HG03108 (cell line): ENCODE data around the gene NCAPD3.
"Not testable (repeated sequence)": the region's sequence is repeated elsewhere in the genome, so short reads cannot be mapped to it uniquely, and the experiment has no call there.

ENCODE experiments used
- ATAC-seq: cut with Tn5 transposase; IDR thresholded peaks from one replicate; pipeline ENCODE4 v1.9.1; 2021; ENCODE audit warnings: moderate library complexity; ENCODE audit not compliant: unreplicated experiment

The NCAPD3 gene

DNA sequence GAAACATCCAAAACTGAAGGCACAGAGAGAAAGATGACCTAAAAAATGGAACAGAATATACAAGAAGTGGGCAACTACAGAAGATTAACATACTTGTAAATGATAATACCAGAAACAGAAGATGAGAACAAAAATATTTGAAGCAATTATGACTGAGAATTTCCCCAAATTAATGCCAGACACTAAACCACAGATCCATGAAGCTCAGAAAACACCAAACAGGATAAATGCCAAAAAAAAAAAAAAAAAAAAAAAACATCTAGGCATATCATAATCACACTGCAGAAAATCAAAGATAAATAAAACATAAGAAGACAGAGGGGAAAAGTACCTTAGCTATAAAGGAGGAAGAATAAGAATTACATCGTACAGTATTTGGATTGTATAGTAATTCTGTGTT is 89.6 kb downstream of the NCAPD3 start:
- no peak for ATAC-seq

DNA sequence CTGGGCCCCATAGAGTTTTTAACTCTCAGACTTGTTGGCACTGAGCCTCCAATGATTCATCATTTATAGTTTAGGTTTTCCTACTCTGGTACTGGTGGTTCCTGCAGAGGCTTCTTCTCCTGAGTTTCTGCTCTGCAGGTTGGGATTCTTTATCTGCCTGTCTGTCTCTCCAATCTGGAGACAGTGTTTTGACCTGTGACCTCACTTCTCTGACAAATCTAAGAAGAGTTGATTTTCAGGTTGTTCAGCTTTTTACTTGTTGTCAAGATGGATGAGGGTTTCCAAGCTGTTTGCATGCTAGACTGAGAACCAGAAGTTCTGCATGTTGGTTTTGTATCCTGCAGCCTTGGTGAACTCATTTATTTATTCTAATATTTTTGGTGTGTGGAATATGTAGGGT is 91.0 kb downstream of the NCAPD3 start:
- ATAC-seq, result no peak

DNA sequence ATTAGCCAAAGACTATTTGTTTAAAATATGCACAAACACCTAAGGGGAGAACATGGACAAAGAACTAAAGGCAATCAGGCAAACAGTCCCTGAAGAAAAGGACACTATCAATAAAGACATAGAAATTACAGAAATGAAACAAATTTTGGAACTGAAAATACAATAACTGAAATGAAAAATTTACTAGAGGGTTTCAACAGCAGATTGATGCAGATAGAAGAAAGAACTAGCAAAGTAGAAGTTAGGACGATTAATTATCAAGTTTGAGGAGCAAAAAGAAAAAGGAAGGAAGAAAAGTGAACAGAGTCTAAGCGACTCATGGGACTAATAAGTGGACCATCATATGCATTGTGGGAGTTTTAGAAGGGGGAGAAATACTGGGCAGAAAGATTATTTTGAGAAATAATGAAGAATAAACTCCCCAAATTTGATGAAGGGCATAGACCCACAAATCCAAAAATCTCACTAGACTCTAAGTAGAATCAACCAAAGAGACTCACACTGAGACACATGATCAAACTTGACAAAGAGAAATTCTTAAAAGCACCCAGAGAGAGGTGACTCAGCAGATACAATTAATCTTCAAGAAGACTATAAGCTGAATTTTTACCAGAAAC is 92.0 kb downstream of the NCAPD3 start:
- no peak for ATAC-seq

DNA sequence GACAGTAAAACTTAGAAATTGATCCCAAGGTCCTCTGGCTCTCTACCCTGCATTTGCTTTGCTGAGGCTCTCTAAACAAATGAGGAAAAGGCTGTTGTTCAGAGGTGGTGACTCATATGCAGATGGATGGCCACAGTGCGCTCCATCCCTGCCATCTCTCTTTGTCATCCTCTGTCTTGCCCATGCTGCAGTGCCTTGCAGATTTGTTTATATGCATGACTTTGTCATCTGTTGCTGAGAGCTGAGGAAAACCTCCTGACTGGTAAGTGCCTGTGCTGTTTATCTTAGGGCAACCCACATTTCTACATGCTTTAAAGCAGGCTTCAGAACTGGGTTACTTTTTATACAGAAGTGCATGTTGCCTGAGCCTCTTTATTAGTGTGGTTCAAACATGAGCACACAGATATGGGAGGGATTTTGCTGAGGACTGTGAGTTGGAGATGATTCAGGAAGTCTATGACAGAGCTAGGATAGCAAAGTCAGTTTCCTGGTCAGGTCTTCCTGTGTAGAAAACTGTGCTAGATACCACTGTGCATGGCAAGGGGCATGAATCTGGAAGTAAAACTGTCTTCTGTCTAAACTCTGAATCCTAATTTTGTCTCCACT is 97.4 kb downstream of the NCAPD3 start:
- no peak for ATAC-seq

DNA sequence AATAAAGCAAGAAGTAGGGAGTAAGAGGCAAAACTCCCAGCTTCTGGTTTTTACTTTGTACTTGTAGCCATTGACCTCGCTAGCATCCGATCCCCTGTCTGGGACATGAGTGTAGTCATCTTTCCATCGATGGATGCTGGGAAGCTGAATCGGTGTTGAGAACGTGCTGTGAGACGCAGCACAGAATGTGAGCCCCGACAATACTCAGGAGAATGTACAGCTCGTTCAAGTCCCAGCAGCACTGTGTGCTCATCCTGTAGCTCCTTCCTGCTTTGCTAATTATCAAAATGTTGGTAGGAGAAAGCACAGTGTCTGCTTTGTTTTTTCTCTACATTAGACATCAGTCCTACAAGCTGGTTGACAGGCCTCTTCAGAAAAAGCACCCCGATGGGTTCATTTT is 98.3 kb downstream of the NCAPD3 start:
- no peak for ATAC-seq

DNA sequence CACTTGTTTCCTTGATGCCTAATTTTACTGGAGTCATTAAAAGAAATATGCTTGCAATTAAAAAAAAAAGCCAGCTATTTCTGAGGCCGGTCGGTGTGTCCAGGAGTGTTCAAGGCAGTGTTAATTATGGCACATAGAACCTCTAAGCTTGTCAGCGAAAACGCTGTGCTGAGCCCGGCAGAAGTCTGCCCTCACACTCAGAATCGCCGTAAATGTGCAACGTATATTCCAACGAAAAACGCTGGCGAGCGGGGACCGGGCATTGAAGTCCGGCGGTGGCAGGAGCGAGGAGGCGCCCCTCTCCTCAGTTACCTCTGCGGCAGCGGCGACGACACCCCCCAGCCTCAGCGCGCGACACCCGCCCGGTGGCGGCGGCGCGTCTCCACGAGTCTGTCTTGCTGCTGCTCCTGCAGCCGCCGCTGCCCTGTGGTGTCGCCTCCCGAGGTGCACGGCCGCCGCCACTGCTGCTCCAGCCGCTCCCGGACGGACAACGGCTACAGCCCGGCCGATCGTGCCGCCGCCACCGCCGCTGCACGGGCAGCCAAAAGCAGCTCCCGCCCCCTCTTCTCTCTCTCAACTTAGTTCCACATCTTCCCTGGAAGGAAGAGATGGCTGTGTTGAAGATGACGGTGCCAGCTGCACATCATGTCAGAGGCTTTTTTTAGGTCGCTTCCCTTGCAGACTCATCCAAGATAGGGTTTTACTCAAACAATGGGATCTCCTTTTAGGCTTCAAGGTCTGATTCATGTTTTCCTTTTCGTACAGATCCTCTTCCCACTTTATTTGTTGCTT is 98.9 kb downstream of the NCAPD3 start:
- no peak for ATAC-seq

DNA sequence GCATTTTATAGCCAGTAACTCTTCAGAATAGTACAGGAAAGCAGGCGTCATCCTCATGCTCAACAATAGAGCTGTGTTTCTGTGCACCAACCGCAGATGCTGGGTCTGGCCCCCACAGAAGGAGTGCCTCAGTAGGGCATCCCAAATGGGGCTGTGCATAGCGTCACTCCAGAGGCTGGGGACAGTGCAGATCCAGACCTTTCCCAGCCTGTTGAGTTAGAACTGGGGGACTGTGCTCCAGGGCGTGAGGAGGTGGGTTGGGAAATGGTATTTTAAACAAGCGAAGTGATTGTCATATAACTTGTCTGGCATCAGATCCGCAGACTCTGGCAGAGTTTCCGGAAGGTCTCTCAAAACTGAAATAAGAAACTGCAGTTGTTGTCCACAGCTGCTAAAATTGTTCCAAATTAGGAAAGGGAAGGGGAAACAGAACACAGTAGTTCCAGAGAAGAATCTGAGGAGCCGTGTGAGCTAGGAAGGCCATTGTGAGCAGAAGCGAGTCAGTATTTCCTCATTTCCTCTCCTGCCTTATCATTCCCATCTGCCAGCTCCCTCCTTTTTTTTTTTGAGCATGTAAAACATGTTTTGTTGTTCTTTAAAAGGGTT is 102.7 kb downstream of the NCAPD3 start:
- ATAC-seq, result no peak

DNA sequence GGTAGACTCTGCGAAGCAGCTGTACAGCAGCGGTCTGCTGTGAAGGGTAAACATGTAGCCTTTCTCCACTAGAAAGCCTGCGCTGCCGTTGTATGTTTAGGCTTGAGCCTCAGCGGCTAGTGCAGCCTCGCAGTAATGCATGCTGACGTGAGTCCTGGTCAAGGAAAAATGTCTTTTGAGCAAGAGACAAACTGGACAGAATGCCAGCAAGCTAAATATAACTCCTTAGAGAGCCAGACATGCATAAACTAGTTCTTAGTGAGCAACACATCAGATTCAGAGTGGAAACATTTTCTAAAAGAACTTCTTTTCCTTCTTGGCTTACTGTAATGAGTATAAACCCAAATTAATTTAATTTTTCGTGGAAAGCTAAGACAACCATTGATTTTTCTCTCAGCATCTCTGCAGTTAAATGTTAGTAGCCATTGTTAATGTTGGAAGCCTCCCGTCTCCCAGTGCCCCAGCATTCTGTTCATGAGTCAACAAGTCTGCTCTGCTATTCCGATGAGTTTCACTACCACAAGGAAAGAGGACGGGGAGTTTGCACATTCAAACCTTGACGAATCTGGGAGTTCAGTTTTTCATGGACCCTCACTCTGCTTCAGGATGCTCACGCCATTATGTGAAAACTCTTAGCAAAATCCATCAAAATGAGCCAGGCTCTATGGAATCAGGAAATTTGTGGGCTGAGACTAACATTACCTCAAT is 103.5 kb downstream of the NCAPD3 start:
- no peak for ATAC-seq

DNA sequence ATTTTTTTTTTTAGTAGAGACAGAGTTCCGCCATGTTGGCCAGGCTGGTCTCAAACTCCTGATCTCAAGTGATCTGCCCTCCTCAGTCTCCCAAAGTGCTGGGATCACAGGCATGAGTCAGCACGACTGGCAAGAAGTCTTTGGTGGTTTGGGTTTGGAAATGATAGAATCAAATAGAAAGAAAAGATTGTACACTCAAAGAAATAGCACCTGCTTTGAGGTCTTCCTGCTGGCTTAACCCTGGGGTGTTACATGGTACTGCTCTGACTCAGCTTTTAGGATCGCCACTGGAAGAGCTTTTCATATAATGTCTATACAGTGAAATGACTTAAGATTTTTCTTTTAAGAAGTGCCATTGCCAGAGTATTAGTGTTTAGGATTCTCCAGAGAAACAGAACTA is 104.7 kb downstream of the NCAPD3 start:
- no peak for ATAC-seq

DNA sequence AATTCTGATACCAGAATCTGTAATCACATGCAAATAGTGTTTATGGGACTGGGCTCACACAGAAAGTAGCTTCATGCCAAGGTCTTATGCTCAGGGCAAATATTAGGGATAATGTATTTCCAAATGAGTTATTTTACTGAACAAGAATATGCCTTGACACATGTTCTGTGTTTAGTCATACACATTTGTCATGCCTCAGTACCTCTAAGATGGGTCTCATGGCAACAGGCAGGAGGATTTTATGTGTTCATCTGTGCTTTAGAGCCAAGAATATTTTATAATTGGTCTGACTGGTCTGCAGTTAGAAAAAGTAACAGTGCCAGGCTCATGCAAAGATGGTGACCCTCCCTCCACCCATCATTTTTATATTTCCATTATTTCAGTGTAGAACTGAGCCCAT is 105.8 kb downstream of the NCAPD3 start:
- ATAC-seq, result no peak

DNA sequence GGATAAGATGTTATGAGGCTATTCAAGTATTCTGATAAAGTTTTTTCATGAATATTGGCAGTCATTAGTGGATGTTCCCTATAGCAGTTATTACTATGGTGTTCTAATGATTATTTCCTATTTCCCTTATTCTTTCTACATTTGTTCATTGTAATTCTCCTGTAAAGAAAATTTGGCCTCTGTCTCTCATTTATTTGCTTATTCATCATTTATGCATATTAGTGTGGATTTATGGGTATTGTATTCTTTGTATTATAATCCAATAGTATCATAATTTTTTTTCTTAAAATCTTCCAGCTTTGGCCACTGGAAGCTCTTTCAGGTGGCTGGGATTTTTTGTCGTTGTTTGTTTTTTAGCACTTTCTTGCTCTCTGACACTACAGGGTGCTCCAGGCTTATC is 107.6 kb downstream of the NCAPD3 start:
- no peak for ATAC-seq

DNA sequence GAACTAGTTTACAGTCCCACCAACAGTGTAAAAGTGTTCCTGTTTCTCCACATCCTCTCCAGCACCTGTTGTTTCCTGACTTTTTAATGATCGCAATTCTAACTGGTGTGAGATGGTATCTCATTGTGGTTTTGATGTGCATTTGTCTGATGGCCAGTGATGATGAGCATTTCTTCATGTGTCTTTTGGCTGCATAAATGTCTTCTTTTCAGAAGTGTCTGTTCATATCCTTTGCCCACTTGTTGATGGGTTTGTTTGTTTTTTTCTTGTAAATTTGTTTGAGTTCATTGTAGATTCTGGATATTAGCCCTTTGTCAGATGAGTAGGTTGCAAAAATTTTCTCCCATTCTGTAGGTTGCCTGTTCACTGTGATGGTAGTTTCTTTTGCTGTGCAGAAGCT is 110.0 kb downstream of the NCAPD3 start:
- ATAC-seq, result not testable (repeated sequence)

DNA sequence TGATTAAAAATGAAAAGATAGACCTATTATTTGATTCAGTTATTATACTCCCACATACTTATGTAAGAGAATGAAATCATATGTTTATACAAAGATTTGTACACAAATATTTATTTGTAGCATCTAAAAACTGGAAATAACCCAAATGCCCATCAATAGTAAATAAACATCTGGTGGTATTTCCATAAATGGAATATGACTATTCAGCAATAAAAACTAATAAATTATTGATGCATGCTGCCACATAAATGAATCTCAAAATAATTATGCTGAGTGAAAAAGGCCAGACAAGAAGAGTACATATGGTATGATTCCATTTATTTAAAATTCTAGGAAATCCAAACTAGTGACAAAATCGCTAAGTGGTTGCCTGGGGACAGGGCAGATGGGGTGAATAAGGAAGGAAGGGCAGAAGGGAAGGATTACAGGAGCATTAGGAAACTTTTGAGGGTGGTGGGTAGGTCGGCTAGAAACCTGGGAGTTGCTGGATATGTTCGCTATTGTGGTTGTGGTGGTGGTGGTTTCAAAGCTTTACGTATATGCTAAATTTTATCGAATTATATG is 113.4 kb downstream of the NCAPD3 start:
- ATAC-seq, result no peak
